Caco-2 (cell line): Measurements from ENCODE around the gene DOHH. TPM values are rescaled to one million over a fixed set of nuclear protein-coding genes. Genes with fewer than 3 reads are reported as not detected.
"Not testable (repeated sequence)": the region's sequence is repeated elsewhere in the genome, so short reads cannot be mapped to it uniquely, and the experiment has no call there.

ENCODE experiments used
- BruUV-seq: library from RNA; stranded (reverse); fragments of 400-500 nt; replicated peaks from 2 replicates; lab custom pipeline; 2021; lab: Mats Ljungman, UMichigan
- CTCF ChIA-PET: fragments of 300-600 bp; sonication (Branson Sonifier 250); formaldehyde crosslinking; loops from one replicate; lab custom pipeline; 2022; ENCODE audit warnings: antibody characterized with exemption; lab: Charles Lee
- POLR2A ChIA-PET: fragments of 300-600 bp; sonication (Branson Sonifier 250); formaldehyde crosslinking; loops from one replicate; lab custom pipeline; 2022; ENCODE audit warnings: antibody characterized with exemption; lab: Charles Lee
- DNase-seq, 2 experiments: peaks; one replicate each; pipeline versions ENCODE4 v3.0.0 to v3.0.0-alpha.2; 2020 to 2022
- H3K27me3 ChIP-seq: replicated peaks from 2 replicates; pipeline ENCODE4 v1.6.0; 2011; ENCODE audit warnings: low read length; ENCODE audit not compliant: control insufficient read depth, insufficient read depth
- H3K36me3 ChIP-seq: 2 replicates; pipeline ENCODE4 v1.5.1; 2011; ENCODE audit warnings: low read length; ENCODE audit not compliant: control insufficient read depth, insufficient read depth
- H3K4me1 ChIP-seq: fragments of 250-450 bp; sonication (Bioruptor Pico); 2 replicates; pipeline ENCODE4 v1.5.1; 2020; ENCODE audit warnings: mild to moderate bottlenecking
- H3K4me3 ChIP-seq: 2 replicates; pipeline ENCODE4 v1.5.1; 2011; ENCODE audit warnings: low read depth, mild to moderate bottlenecking, control low read depth, low read length
- H3K9me3 ChIP-seq: fragments of 250-450 bp; sonication (Bioruptor Pico); 2 replicates; pipeline ENCODE4 v1.5.1; 2020; ENCODE audit warnings: mild to moderate bottlenecking, moderate library complexity
- H3K27ac Mint-ChIP-seq: one replicate; pipeline ENCODE4 v1.8.0; 2022; ENCODE audit warnings: mixed read lengths; ENCODE audit not compliant: unreplicated experiment
- H3K27me3 Mint-ChIP-seq: one replicate; pipeline ENCODE4 v1.8.0; 2022; ENCODE audit warnings: mixed read lengths; ENCODE audit not compliant: insufficient read depth, unreplicated experiment
- H3K36me3 Mint-ChIP-seq: one replicate; pipeline ENCODE4 v1.8.0; 2022; ENCODE audit warnings: mild to moderate bottlenecking, mixed read lengths; ENCODE audit not compliant: insufficient read depth, unreplicated experiment
- H3K4me1 Mint-ChIP-seq: one replicate; pipeline ENCODE4 v1.8.0; 2022; ENCODE audit warnings: low read depth, mixed read lengths; ENCODE audit not compliant: unreplicated experiment
- H3K4me3 Mint-ChIP-seq: one replicate; pipeline ENCODE4 v1.8.0; 2022; ENCODE audit warnings: mild to moderate bottlenecking, moderate library complexity, mixed read lengths; ENCODE audit not compliant: unreplicated experiment
- H3K9me3 Mint-ChIP-seq: one replicate; pipeline ENCODE4 v1.8.0; 2022; ENCODE audit warnings: mixed read lengths; ENCODE audit not compliant: unreplicated experiment
- CTCF ChIP-seq, 2 experiments: fragments of 200-600 bp in 1 of 2; IDR thresholded peaks; 1 replicate in 1 of 2; 2 replicates in 1 of 2; pipeline versions ENCODE4 v1.5.1 to v1.8.0; 2011 to 2022; ENCODE audit warnings: antibody characterized with exemption in 1 of 2, control low read depth in 1 of 2, inconsistent platforms in 1 of 2, low read depth in 1 of 2, low read length in 1 of 2, mild to moderate bottlenecking in 1 of 2, moderate library complexity in 1 of 2; ENCODE audit not compliant: insufficient read depth in 1 of 2, severe bottlenecking in 1 of 2, unreplicated experiment in 1 of 2
- intact Hi-C: fragments of 100-400 bp; cut with micrococcal nuclease; formaldehyde crosslinking; loops from one replicate; pipeline ENCODE4 v1.10.0; 2022; ENCODE audit not compliant: unreplicated experiment
- total RNA-seq: library from RNA; stranded (reverse); gene quantifications from 2 replicates; pipeline ENCODE4 v1.2.3, GENCODE V29; 2022

The DOHH gene
- total RNA-seq, 1 experiment from 2014 or later = 17.4 TPM

DNA sequence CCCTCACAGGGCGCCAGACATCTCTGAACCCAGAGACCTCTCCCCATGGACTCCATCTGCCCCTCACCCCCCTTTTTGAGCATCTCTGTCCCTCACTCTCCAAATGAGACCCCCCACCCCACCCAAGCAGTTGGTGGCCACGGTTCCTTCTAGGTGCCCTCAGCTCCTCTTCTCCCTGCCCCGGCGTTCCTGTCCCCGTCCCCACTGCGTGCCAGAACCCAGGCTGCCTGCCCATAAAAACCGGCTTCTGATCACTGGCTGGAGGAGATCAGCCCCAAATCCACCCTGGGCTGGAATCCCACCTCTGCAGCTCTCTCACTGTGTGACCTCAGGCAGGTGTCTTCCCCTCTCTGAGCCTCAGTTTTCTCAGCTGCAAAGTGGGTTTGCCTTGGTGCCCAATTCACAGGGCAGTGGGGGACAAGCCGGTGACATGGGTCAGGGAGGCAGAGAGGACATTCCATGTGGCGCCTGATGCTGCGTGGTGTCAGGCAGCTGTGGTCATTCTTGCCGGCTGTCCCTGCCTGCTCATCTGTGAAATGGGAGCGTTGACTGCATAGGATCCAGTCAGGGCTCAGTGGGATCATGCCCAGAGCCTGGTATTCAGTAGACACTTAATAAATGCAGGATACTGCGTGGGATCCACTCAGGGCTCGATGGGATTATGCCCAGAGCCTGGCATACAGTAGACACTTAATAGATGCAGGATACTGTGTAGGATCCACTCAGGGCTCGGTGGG is 45.6 kb downstream of the DOHH start:
- no peaks in the 10 kb centered on the region for H3K27me3 Mint-ChIP-seq
- H3K4me1 ChIP-seq = 0 out of 2 replicates have a peak, but pooled peaks cover 5% of the 10 kb centered on the region
- POLR2A ChIA-PET = no interaction called here

DNA sequence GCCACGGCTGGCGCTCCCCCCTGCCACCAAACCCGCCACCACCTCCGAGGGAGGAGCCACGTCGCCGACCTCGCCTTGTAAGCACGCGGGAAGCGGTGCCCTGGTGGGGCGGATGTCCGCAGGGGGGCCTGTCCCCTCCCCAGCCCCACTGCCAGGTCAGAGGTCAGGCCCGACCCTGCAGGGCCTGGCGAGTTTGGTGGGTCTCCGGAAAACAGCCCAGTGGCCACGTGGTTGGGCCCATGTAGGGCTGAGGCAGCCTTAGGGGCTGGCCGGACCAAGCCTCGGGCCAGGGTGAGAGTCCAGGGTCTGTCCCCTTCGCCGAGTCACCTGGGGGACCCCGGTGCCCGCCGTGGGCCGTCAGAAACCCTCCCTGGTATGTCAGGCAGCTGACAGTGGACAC is 46.6 kb downstream of the DOHH start:
- no peaks in the 10 kb centered on the region for H3K4me1 Mint-ChIP-seq
- BruUV-seq = no TSS peak
- Histone ChIP-seq H3K4me1 (0 out of 2 replicates have a peak, but pooled peaks cover 5% of the 10 kb centered on the region), H3K4me3 (no peak overlapping the region), H3K27me3 (no peaks in the 10 kb centered on the region), H3K9me3 (no peaks in the 10 kb centered on the region), H3K36me3 (no peaks in the 10 kb centered on the region)
- no peak overlapping the region for H3K27ac Mint-ChIP-seq
- CTCF ChIA-PET = no interaction called here
- no peak for DNase-seq
- H3K27me3 Mint-ChIP-seq = no peaks in the 10 kb centered on the region
- H3K36me3 Mint-ChIP-seq = peaks cover 6% of the 10 kb centered on the region
- no peak overlapping the region for H3K4me3 Mint-ChIP-seq
- POLR2A ChIA-PET = no interaction called here
- H3K9me3 Mint-ChIP-seq = no peaks in the 10 kb centered on the region
- intact Hi-C loops = no loop called here
- TF ChIP-seq CTCF (IDR thresholded peaks at IDR 0.05; ENCODE audit: insufficient read depth in 1 of 2, low read depth in 1 of 2, low read length in 1 of 2, severe bottlenecking in 1 of 2, unreplicated experiment in 1 of 2) = no peak

More for the DNA sequence above, 45.6 kb downstream of the DOHH start:
- no peaks in the 10 kb centered on the region for H3K9me3 ChIP-seq
- H3K36me3 Mint-ChIP-seq = peaks cover 6% of the 10 kb centered on the region
- H3K27me3 ChIP-seq = no peaks in the 10 kb centered on the region
- no peaks in the 10 kb centered on the region for H3K9me3 Mint-ChIP-seq
- no peak overlapping the region for H3K27ac Mint-ChIP-seq
- no peaks in the 10 kb centered on the region for H3K36me3 ChIP-seq
- H3K4me3 Mint-ChIP-seq = no peak overlapping the region
- no peak for TF ChIP-seq CTCF (IDR thresholded peaks at IDR 0.05; ENCODE audit: insufficient read depth in 1 of 2, low read depth in 1 of 2, low read length in 1 of 2, severe bottlenecking in 1 of 2, unreplicated experiment in 1 of 2)
- H3K4me1 Mint-ChIP-seq = no peaks in the 10 kb centered on the region
- DNase-seq = no peak
- CTCF ChIA-PET = no interaction called here
- intact Hi-C loops = no loop called here
- H3K4me3 ChIP-seq = no peak overlapping the region
- BruUV-seq = no TSS peak

DNA sequence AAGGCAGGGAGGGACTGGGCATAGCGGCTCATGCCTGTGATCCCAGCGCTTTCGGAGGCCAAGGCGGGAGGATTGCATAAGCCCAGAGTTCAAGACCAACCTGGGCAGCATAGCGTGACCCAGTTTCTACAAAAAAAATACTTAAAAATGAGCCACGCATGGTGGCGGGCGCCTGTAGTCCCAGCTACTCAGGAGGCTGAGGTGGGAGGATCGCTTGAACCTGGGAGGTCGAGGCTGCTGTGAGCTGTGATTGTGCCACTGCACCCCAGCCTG is 47.6 kb downstream of the DOHH start:
- H3K9me3 Mint-ChIP-seq, POLR2A ChIA-PET, intact Hi-C loops, H3K9me3 ChIP-seq, BruUV-seq, H3K4me3 ChIP-seq, DNase-seq, H3K36me3 ChIP-seq, H3K4me3 Mint-ChIP-seq, H3K4me1 Mint-ChIP-seq, CTCF ChIA-PET, H3K4me1 ChIP-seq, H3K27ac Mint-ChIP-seq, H3K27me3 Mint-ChIP-seq, H3K36me3 Mint-ChIP-seq, H3K27me3 ChIP-seq: not testable (repeated sequence)
